GM23338 (cell line): Measurements from ENCODE around the gene AMZ1. TPM values are rescaled to one million over a fixed set of nuclear protein-coding genes. Genes with fewer than 3 reads are reported as not detected.

Experiments
- ATAC-seq: fragments of 200-7000 bp; cut with Tn5 transposase; 3 replicates; pipeline ENCODE4 v1.9.1; 2020
- DNase-seq: peaks from one replicate; pipeline ENCODE4 v3.0.0-alpha.2; 2015; ENCODE audit warnings: low spot score
- H2AFZ ChIP-seq: fragments of 200-600 bp; sonication (generic); 2 replicates; pipeline ENCODE4 v1.8.0; 2016; ENCODE audit warnings: antibody characterized with exemption, mild to moderate bottlenecking, moderate library complexity
- H3F3A ChIP-seq: fragments of 200-600 bp; sonication (generic); replicated peaks from 2 replicates; pipeline ENCODE4 v1.8.0; 2017; ENCODE audit warnings: antibody characterized with exemption, mixed run types, low read depth
- H3K27ac ChIP-seq: fragments of 200-600 bp; sonication (generic); 2 replicates; pipeline ENCODE4 v1.6.1; 2016; ENCODE audit warnings: low read depth
- H3K27me3 ChIP-seq: fragments of 200-600 bp; sonication (generic); 2 replicates; pipeline ENCODE4 v1.8.0; 2016; ENCODE audit warnings: mild to moderate bottlenecking, mixed run types, moderate library complexity; ENCODE audit not compliant: insufficient read depth
- H3K36me3 ChIP-seq: fragments of 200-600 bp; sonication (generic); 2 replicates; pipeline ENCODE4 v1.8.0; 2016; ENCODE audit warnings: mild to moderate bottlenecking; ENCODE audit not compliant: insufficient read depth
- H3K4me1 ChIP-seq: fragments of 200-600 bp; sonication (generic); 2 replicates; pipeline ENCODE4 v1.8.0; 2016; ENCODE audit warnings: mild to moderate bottlenecking, moderate library complexity; ENCODE audit not compliant: insufficient read depth
- H3K4me2 ChIP-seq: fragments of 200-600 bp; sonication (generic); 2 replicates; pipeline ENCODE4 v1.7.1; 2017; ENCODE audit warnings: mixed run types
- H3K4me3 ChIP-seq: fragments of 200-600 bp; sonication (generic); 2 replicates; pipeline ENCODE4 v1.6.1; 2016; ENCODE audit warnings: mixed run types
- H3K79me2 ChIP-seq: fragments of 200-600 bp; sonication (generic); replicated peaks from 2 replicates; pipeline ENCODE4 v1.8.0; 2017; ENCODE audit warnings: mild to moderate bottlenecking; ENCODE audit not compliant: insufficient read depth
- H3K9me2 ChIP-seq: fragments of 200-600 bp; sonication (generic); 2 replicates; pipeline ENCODE4 v1.8.0; 2017; ENCODE audit not compliant: insufficient read depth
- H4K20me1 ChIP-seq: fragments of 200-600 bp; sonication (generic); replicated peaks from 2 replicates; pipeline ENCODE4 v1.8.0; 2017; ENCODE audit warnings: mild to moderate bottlenecking; ENCODE audit not compliant: insufficient read depth
- H3K27ac Mint-ChIP-seq: 2 replicates; pipeline ENCODE4 v1.8.0; 2020; ENCODE audit warnings: inconsistent platforms, mild to moderate bottlenecking, moderate library complexity, mixed read lengths
- H3K27me3 Mint-ChIP-seq: 3 replicates; pipeline ENCODE4 v1.8.0; 2022; ENCODE audit warnings: low read depth, mild to moderate bottlenecking, moderate library complexity, mixed read lengths, inconsistent platforms; ENCODE audit not compliant: insufficient read depth, poor library complexity
- H3K36me3 Mint-ChIP-seq: 3 replicates; pipeline ENCODE4 v1.8.0; 2021; ENCODE audit warnings: low read depth, mild to moderate bottlenecking, inconsistent platforms, moderate library complexity, mixed read lengths
- H3K4me1 Mint-ChIP-seq: 3 replicates; pipeline ENCODE4 v1.8.0; 2020; ENCODE audit warnings: mild to moderate bottlenecking, inconsistent platforms, mixed read lengths
- H3K4me3 Mint-ChIP-seq: 3 replicates; pipeline ENCODE4 v1.8.0; 2021; ENCODE audit warnings: moderate library complexity, mild to moderate bottlenecking, inconsistent platforms, mixed read lengths
- H3K9me3 Mint-ChIP-seq: 3 replicates; pipeline ENCODE4 v1.8.0; 2020; ENCODE audit warnings: moderate library complexity, mild to moderate bottlenecking, inconsistent platforms, mixed read lengths
- CREB1 ChIP-seq: fragments of 250-450 bp; sonication (Bioruptor Pico); IDR thresholded peaks from 2 replicates; pipeline ENCODE4 v1.5.0; 2020; ENCODE audit warnings: low read depth, mild to moderate bottlenecking, moderate library complexity
- EZH2 ChIP-seq: fragments of 200-600 bp; sonication (generic); IDR thresholded peaks from one replicate; pipeline ENCODE4 v1.8.0; 2017; ENCODE audit warnings: antibody characterized with exemption, mild to moderate bottlenecking, low read depth; ENCODE audit not compliant: unreplicated experiment
- EZH2phosphoT487 ChIP-seq: fragments of 200-600 bp; sonication (generic); IDR thresholded peaks from one replicate; pipeline ENCODE4 v1.8.1; 2018; ENCODE audit warnings: antibody characterized with exemption; ENCODE audit not compliant: unreplicated experiment
- JUNB ChIP-seq: IDR thresholded peaks from one replicate; pipeline ENCODE4 v1.6.1; 2016; ENCODE audit warnings: antibody characterized with exemption; ENCODE audit not compliant: unreplicated experiment
- NANOG ChIP-seq: IDR thresholded peaks from 2 replicates; pipeline ENCODE4 v1.6.1; 2016; ENCODE audit warnings: antibody characterized with exemption, borderline replicate concordance
- POLR2AphosphoS5 ChIP-seq: IDR thresholded peaks from 2 replicates; pipeline ENCODE4 v1.6.1; 2016; ENCODE audit warnings: antibody characterized with exemption, low read depth
- STAT1 ChIP-seq: IDR thresholded peaks from one replicate; pipeline ENCODE4 v1.6.1; 2016; ENCODE audit warnings: antibody characterized with exemption; ENCODE audit not compliant: unreplicated experiment
- ZNF114 ChIP-seq: fragments of 250-450 bp; sonication (Bioruptor Pico); IDR thresholded peaks from 2 replicates; pipeline ENCODE4 v1.5.0; 2020; ENCODE audit warnings: mild to moderate bottlenecking, moderate library complexity
- ZNF331 ChIP-seq: fragments of 250-450 bp; sonication (Bioruptor Pico); IDR thresholded peaks from 2 replicates; pipeline ENCODE4 v1.5.0; 2020; ENCODE audit warnings: low read depth, mild to moderate bottlenecking, moderate library complexity
- polyA plus RNA-seq: library from polyadenylated mRNA; unstranded; fragments of >200 nt; fragmentation: Nextera tagmentation; extraction: Ambion mirVana; gene quantifications from 2 replicates; pipeline ENCODE4 v1.2.1, GENCODE V29; 2016
- total RNA-seq: library from RNA; depleted of rRNA; stranded (reverse); fragments of >200 nt; shearing (Covaris generic); gene quantifications from 2 replicates; pipeline ENCODE4 v1.2.3, GENCODE V29; 2014
- TF ChIP-seq, protein P1 (sequence below), 2 experiments: fragments of 200-600 bp in 1 of 2; sonication (generic) in 1 of 2; conservative IDR thresholded peaks; 2 replicates each; pipeline versions ENCODE4 v1.5.1 to v1.6.1; 2016 to 2017; ENCODE audit warnings: antibody characterized with exemption in 2 of 2, low read depth in 2 of 2, mild to moderate bottlenecking in 2 of 2, moderate library complexity in 1 of 2
- TF ChIP-seq, protein P2 (sequence below): fragments of 250-450 bp; sonication (Bioruptor Pico); IDR thresholded peaks from 2 replicates; pipeline ENCODE4 v1.5.0; 2020; ENCODE audit warnings: mild to moderate bottlenecking, moderate library complexity
- TF ChIP-seq, protein P3 (sequence below): IDR thresholded peaks from 2 replicates; pipeline ENCODE4 v1.6.1; 2016; ENCODE audit warnings: antibody characterized with exemption
- TF ChIP-seq, protein P4 (sequence below): IDR thresholded peaks from one replicate; pipeline ENCODE4 v1.6.1; 2018; ENCODE audit warnings: antibody characterized with exemption; ENCODE audit not compliant: unreplicated experiment

AMZ1 gene
- total and polyA plus RNA-seq, 2 experiments from 2014 or later, result 0.73 to 4.5 TPM

DNA sequence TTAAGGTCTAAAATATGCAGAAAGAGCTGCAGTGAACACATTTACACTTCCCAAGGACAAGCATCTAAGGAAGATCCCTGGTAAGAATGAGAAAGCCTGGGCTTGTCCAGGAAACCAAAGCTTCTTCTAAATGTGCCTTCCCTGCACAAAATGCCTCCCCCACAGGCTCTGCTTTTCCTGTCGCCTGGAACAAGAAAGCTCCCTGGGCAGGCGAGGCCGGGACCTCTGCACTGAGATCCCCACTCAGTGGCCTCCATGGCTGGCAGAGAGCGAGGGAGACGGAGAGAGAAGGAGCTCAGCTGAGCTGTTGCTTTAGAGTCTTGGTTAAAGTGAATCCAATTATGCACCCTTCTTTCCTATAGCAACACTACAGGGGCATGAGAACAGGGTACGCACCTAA is 75.6 kb downstream of the AMZ1 start:
- Histone ChIP-seq H3F3A (no peaks in the 10 kb centered on the region), H3K27ac (peak overlapping the region; percentile 68; the same call in 1 of the 2 replicates), H3K27me3 (no peaks in the 10 kb centered on the region), H3K79me2 (peaks cover 73% of the 10 kb centered on the region), H4K20me1 (peaks cover 22% of the 10 kb centered on the region; the same call in 1 of the 2 replicates), H3K36me3 (no peaks in the 10 kb centered on the region), H3K9me2 (no peaks in the 10 kb centered on the region), H3K4me1 (peaks cover 7% of the 10 kb centered on the region; the same call in 1 of the 2 replicates), H2AFZ (no peak overlapping the region), H3K4me2 (no peak overlapping the region), H3K4me3 (no peak overlapping the region)
- TF ChIP-seq STAT1 (no peak), EZH2phosphoT487 (no peak), JUNB (no peak), NANOG (no peak), CREB1 (CRISPR knock-in tag) (no peak), ZNF114 (CRISPR knock-in tag) (no peak), EZH2 (no peak), ZNF331 (CRISPR knock-in tag) (no peak), POLR2AphosphoS5 (no peak)
- TF ChIP-seq, protein P1, sequence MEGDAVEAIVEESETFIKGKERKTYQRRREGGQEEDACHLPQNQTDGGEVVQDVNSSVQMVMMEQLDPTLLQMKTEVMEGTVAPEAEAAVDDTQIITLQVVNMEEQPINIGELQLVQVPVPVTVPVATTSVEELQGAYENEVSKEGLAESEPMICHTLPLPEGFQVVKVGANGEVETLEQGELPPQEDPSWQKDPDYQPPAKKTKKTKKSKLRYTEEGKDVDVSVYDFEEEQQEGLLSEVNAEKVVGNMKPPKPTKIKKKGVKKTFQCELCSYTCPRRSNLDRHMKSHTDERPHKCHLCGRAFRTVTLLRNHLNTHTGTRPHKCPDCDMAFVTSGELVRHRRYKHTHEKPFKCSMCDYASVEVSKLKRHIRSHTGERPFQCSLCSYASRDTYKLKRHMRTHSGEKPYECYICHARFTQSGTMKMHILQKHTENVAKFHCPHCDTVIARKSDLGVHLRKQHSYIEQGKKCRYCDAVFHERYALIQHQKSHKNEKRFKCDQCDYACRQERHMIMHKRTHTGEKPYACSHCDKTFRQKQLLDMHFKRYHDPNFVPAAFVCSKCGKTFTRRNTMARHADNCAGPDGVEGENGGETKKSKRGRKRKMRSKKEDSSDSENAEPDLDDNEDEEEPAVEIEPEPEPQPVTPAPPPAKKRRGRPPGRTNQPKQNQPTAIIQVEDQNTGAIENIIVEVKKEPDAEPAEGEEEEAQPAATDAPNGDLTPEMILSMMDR (conservative IDR thresholded peaks at IDR 0.05; ENCODE audit: low read depth in 2 of 2), result no peak
- TF ChIP-seq, protein P2, sequence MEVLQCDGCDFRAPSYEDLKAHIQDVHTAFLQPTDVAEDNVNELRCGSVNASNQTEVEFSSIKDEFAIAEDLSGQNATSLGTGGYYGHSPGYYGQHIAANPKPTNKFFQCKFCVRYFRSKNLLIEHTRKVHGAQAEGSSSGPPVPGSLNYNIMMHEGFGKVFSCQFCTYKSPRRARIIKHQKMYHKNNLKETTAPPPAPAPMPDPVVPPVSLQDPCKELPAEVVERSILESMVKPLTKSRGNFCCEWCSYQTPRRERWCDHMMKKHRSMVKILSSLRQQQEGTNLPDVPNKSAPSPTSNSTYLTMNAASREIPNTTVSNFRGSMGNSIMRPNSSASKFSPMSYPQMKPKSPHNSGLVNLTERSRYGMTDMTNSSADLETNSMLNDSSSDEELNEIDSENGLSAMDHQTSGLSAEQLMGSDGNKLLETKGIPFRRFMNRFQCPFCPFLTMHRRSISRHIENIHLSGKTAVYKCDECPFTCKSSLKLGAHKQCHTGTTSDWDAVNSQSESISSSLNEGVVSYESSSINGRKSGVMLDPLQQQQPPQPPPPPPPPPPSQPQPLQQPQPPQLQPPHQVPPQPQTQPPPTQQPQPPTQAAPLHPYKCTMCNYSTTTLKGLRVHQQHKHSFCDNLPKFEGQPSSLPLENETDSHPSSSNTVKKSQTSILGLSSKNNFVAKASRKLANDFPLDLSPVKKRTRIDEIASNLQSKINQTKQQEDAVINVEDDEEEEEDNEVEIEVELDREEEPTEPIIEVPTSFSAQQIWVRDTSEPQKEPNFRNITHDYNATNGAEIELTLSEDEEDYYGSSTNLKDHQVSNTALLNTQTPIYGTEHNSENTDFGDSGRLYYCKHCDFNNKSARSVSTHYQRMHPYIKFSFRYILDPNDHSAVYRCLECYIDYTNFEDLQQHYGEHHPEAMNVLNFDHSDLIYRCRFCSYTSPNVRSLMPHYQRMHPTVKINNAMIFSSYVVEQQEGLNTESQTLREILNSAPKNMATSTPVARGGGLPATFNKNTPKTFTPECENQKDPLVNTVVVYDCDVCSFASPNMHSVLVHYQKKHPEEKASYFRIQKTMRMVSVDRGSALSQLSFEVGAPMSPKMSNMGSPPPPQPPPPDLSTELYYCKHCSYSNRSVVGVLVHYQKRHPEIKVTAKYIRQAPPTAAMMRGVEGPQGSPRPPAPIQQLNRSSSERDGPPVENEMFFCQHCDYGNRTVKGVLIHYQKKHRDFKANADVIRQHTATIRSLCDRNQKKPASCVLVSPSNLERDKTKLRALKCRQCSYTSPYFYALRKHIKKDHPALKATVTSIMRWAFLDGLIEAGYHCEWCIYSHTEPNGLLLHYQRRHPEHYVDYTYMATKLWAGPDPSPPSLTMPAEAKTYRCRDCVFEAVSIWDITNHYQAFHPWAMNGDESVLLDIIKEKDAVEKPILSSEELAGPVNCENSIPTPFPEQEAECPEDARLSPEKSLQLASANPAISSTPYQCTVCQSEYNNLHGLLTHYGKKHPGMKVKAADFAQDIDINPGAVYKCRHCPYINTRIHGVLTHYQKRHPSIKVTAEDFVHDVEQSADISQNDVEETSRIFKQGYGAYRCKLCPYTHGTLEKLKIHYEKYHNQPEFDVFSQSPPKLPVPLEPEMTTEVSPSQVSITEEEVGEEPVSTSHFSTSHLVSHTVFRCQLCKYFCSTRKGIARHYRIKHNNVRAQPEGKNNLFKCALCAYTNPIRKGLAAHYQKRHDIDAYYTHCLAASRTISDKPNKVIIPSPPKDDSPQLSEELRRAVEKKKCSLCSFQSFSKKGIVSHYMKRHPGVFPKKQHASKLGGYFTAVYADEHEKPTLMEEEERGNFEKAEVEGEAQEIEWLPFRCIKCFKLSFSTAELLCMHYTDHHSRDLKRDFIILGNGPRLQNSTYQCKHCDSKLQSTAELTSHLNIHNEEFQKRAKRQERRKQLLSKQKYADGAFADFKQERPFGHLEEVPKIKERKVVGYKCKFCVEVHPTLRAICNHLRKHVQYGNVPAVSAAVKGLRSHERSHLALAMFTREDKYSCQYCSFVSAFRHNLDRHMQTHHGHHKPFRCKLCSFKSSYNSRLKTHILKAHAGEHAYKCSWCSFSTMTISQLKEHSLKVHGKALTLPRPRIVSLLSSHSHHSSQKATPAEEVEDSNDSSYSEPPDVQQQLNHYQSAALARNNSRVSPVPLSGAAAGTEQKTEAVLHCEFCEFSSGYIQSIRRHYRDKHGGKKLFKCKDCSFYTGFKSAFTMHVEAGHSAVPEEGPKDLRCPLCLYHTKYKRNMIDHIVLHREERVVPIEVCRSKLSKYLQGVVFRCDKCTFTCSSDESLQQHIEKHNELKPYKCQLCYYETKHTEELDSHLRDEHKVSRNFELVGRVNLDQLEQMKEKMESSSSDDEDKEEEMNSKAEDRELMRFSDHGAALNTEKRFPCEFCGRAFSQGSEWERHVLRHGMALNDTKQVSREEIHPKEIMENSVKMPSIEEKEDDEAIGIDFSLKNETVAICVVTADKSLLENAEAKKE, result no peak
- TF ChIP-seq, protein P3, sequence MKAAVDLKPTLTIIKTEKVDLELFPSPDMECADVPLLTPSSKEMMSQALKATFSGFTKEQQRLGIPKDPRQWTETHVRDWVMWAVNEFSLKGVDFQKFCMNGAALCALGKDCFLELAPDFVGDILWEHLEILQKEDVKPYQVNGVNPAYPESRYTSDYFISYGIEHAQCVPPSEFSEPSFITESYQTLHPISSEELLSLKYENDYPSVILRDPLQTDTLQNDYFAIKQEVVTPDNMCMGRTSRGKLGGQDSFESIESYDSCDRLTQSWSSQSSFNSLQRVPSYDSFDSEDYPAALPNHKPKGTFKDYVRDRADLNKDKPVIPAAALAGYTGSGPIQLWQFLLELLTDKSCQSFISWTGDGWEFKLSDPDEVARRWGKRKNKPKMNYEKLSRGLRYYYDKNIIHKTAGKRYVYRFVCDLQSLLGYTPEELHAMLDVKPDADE, result no peak
- TF ChIP-seq, protein P4, sequence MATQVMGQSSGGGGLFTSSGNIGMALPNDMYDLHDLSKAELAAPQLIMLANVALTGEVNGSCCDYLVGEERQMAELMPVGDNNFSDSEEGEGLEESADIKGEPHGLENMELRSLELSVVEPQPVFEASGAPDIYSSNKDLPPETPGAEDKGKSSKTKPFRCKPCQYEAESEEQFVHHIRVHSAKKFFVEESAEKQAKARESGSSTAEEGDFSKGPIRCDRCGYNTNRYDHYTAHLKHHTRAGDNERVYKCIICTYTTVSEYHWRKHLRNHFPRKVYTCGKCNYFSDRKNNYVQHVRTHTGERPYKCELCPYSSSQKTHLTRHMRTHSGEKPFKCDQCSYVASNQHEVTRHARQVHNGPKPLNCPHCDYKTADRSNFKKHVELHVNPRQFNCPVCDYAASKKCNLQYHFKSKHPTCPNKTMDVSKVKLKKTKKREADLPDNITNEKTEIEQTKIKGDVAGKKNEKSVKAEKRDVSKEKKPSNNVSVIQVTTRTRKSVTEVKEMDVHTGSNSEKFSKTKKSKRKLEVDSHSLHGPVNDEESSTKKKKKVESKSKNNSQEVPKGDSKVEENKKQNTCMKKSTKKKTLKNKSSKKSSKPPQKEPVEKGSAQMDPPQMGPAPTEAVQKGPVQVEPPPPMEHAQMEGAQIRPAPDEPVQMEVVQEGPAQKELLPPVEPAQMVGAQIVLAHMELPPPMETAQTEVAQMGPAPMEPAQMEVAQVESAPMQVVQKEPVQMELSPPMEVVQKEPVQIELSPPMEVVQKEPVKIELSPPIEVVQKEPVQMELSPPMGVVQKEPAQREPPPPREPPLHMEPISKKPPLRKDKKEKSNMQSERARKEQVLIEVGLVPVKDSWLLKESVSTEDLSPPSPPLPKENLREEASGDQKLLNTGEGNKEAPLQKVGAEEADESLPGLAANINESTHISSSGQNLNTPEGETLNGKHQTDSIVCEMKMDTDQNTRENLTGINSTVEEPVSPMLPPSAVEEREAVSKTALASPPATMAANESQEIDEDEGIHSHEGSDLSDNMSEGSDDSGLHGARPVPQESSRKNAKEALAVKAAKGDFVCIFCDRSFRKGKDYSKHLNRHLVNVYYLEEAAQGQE, result no peak
- peak overlapping the region; percentile 85 for H3K27ac Mint-ChIP-seq
- H3K9me3 Mint-ChIP-seq, result no peaks in the 10 kb centered on the region
- H3K4me1 Mint-ChIP-seq, result peaks cover 34% of the 10 kb centered on the region
- peaks cover 15% of the 10 kb centered on the region for H3K36me3 Mint-ChIP-seq
- ATAC-seq, result no peak
- peaks cover 13% of the 10 kb centered on the region for H3K27me3 Mint-ChIP-seq
- H3K4me3 Mint-ChIP-seq, result no peak overlapping the region
- DNase-seq, result no peak
